Neural crest cell (in vitro differentiated cells): ENCODE data around the gene RAD17. TPM values are rescaled to one million over a fixed set of nuclear protein-coding genes. Genes with fewer than 3 reads are reported as not detected.

Experiments used
- DNase-seq: peaks from one replicate; pipeline ENCODE4 v3.0.0; 2021; ENCODE audit warnings: low read depth, mixed read lengths, low spot score
- H3K27ac Mint-ChIP-seq: one replicate; pipeline ENCODE4 v1.8.0; 2021; ENCODE audit warnings: mild to moderate bottlenecking, mixed read lengths; ENCODE audit not compliant: unreplicated experiment
- H3K27me3 Mint-ChIP-seq: 2 replicates; pipeline ENCODE4 v1.8.0; 2021; ENCODE audit warnings: low read depth, mild to moderate bottlenecking, mixed read lengths
- H3K36me3 Mint-ChIP-seq: 2 replicates; pipeline ENCODE4 v1.8.0; 2021; ENCODE audit warnings: low read depth, mild to moderate bottlenecking, mixed read lengths
- H3K4me1 Mint-ChIP-seq: 2 replicates; pipeline ENCODE4 v1.8.0; 2021; ENCODE audit warnings: mixed read lengths
- H3K4me3 Mint-ChIP-seq: one replicate; pipeline ENCODE4 v1.8.0; 2021; ENCODE audit warnings: mild to moderate bottlenecking, mixed read lengths
- H3K9me3 Mint-ChIP-seq: 2 replicates; pipeline ENCODE4 v1.8.0; 2021; ENCODE audit warnings: mixed read lengths
- CTCF ChIP-seq: fragments of 200-600 bp; sonication (generic); conservative IDR thresholded peaks from 2 replicates; pipeline ENCODE4 v1.5.0; 2021; ENCODE audit warnings: antibody characterized with exemption, mild to moderate bottlenecking
- total RNA-seq: library from RNA; stranded (reverse); gene quantifications from 2 replicates; pipeline ENCODE4 v1.2.1, GENCODE V29; 2021

The RAD17 gene
- total RNA-seq, 1 donor from 2014 or later, result 30.1 TPM

- Mint-ChIP-seq H3K27ac (no peak overlapping the region), H3K4me3 (no peak overlapping the region), H3K27me3 (no peaks in the 10 kb centered on the region), H3K36me3 (no peaks in the 10 kb centered on the region), H3K4me1 (peaks cover 11% of the 10 kb centered on the region), H3K9me3 (no peaks in the 10 kb centered on the region)
- peak; percentile 84 for DNase-seq
- TF ChIP-seq CTCF, result peak; percentile 81
Measured at GRCh38 chr5:69334793-69335268, 34.8 kb upstream of the RAD17 start.

GRCh38 chr5:69335341-69335935 lies 34.2 kb upstream of the RAD17 start:
- no peaks in the 10 kb centered on the region for H3K27me3 Mint-ChIP-seq
- DNase-seq, result no peak
- no peaks in the 10 kb centered on the region for H3K36me3 Mint-ChIP-seq
- no peak for TF ChIP-seq CTCF
- peaks cover 11% of the 10 kb centered on the region for H3K4me1 Mint-ChIP-seq
- H3K9me3 Mint-ChIP-seq, result no peaks in the 10 kb centered on the region
- no peak overlapping the region for H3K27ac Mint-ChIP-seq
- H3K4me3 Mint-ChIP-seq, result no peak overlapping the region

- no peak for DNase-seq
- Mint-ChIP-seq H3K4me3 (no peak overlapping the region), H3K36me3 (no peaks in the 10 kb centered on the region), H3K9me3 (no peaks in the 10 kb centered on the region), H3K27ac (no peak overlapping the region), H3K27me3 (no peaks in the 10 kb centered on the region), H3K4me1 (no peaks in the 10 kb centered on the region)
- no peak for TF ChIP-seq CTCF
Measured at GRCh38 chr5:69341520-69342161, 28.0 kb upstream of the RAD17 start.

GRCh38 chr5:69343083-69343482 lies 26.5 kb upstream of the RAD17 start:
- no peak for TF ChIP-seq CTCF
- H3K27me3 Mint-ChIP-seq, result no peaks in the 10 kb centered on the region
- H3K4me3 Mint-ChIP-seq, result no peak overlapping the region
- H3K9me3 Mint-ChIP-seq, result no peaks in the 10 kb centered on the region
- H3K36me3 Mint-ChIP-seq, result no peaks in the 10 kb centered on the region
- DNase-seq, result no peak
- no peaks in the 10 kb centered on the region for H3K4me1 Mint-ChIP-seq
- H3K27ac Mint-ChIP-seq, result no peak overlapping the region

GRCh38 chr5:69350664-69351063 lies 19.0 kb upstream of the RAD17 start:
- no peaks in the 10 kb centered on the region for H3K9me3 Mint-ChIP-seq
- no peaks in the 10 kb centered on the region for H3K4me1 Mint-ChIP-seq
- H3K4me3 Mint-ChIP-seq, result no peak overlapping the region
- TF ChIP-seq CTCF, result no peak
- DNase-seq, result no peak
- H3K27me3 Mint-ChIP-seq, result no peaks in the 10 kb centered on the region
- H3K36me3 Mint-ChIP-seq, result peaks cover 15% of the 10 kb centered on the region
- no peak overlapping the region for H3K27ac Mint-ChIP-seq
